ENCODE data around the gene MLANA. TPM values are rescaled to one million over a fixed set of nuclear protein-coding genes. Genes with fewer than 3 reads are reported as not detected.

MLANA gene
- total and polyA plus RNA-seq, 4 donors = 0.25 TPM; not detected in 3

DNA sequence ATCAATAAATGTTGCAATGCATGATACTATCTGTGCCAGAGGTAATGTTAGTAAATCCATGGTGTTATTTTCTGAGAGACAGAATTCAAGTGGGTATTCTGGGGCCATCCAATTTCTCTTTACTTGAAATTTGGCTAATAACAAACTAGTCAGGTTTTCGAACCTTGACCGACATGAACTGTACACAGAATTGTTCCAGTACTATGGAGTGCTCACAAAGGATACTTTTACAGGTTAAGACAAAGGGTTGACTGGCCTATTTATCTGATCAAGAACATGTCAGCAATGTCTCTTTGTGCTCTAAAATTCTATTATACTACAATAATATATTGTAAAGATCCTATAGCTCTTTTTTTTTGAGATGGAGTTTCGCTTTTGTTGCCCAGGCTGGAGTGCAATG is 18.2 kb downstream of the MLANA start:
- DNase-seq = no peak
- no peak overlapping the region for H3K27ac ChIP-seq (ENCODE audit: low read depth in 1 of 2, low read length in 2 of 2)
- no peaks in the 10 kb centered on the region for H3K36me3 ChIP-seq (ENCODE audit: control insufficient read depth in 1 of 2, insufficient read depth in 2 of 2, low read length in 1 of 2)
- intact Hi-C loops (cut with DNase I) = no loop called here
- H3K9me3 ChIP-seq (ENCODE audit: control insufficient read depth, low read length) = no peaks in the 10 kb centered on the region
- H3K4me3 ChIP-seq (ENCODE audit: low read length in 2 of 2) = no peak overlapping the region
- no peak for ATAC-seq (ENCODE audit: low FRiP score)
- WGBS, 2 donors = 96 to 97% methylated on average over 3 of the region's 3 CpGs
- no peaks in the 10 kb centered on the region for H3K27me3 ChIP-seq (ENCODE audit: control insufficient read depth in 1 of 2, insufficient read depth in 2 of 2, low read length in 1 of 2)
- H3K4me1 ChIP-seq (ENCODE audit: control insufficient read depth in 1 of 2, insufficient read depth in 2 of 2, low read length in 2 of 2) = no peaks in the 10 kb centered on the region

DNA sequence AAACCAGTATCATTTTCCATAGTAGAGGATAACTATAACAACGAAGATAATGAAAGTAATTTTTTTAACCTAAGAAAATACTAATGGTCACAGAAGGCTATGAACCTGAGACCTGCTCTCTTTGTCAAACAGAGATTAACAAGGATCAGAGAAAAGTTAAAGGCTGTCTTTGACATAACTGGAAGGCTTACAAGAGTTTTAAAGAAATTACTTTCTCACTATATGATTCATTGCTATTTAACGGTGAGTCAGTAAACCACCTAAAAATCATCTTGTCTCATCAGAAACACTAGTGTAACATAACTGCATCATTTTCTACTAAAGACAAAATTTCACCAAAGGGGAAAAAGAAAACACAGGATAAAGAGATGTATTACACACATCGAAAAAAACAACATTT is 19.3 kb downstream of the MLANA start:
- intact Hi-C loops (cut with DNase I) = no loop called here

DNA sequence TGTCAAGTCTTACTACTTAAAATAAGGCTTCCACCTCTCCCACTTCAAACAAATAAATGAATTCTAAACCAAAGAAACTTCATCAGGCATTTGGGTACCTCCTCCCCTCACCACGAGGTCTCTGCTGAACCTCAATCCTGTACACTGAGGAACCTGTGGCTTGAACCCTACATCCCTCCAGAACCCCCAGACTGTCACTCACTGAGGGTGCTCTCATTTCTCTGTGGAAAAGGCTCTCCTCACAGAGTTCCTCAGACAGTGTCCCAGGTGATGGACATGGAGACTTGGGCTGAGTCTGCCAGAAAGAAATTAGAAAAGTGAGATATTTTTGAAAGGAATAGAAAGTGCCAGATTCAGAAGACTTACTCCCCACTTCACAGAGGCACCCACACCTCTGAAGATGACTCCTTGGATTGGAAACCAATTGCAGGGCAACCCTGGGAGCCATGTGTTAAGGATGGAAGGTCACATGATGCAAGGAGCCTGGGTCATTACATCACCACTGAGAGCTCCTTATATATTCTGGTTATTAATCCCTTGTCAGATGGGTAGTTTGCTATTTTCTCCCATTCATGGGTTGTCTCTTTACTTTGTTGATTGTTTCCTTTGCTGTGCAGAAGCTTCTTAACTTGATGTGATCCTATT is 19.8 kb downstream of the MLANA start:
- intact Hi-C loops (cut with DNase I) = no loop called here
- Histone ChIP-seq H3K36me3 (ENCODE audit: control insufficient read depth in 1 of 2, insufficient read depth in 2 of 2, low read length in 1 of 2) (no peaks in the 10 kb centered on the region), H3K9me3 (ENCODE audit: control insufficient read depth, low read length) (no peaks in the 10 kb centered on the region), H3K4me3 (ENCODE audit: low read length in 2 of 2) (no peak overlapping the region), H3K27me3 (ENCODE audit: control insufficient read depth in 1 of 2, insufficient read depth in 2 of 2, low read length in 1 of 2) (no peaks in the 10 kb centered on the region), H3K4me1 (ENCODE audit: control insufficient read depth in 1 of 2, insufficient read depth in 2 of 2, low read length in 2 of 2) (no peaks in the 10 kb centered on the region), H3K27ac (ENCODE audit: low read depth in 1 of 2, low read length in 2 of 2) (no peak overlapping the region)
- ATAC-seq (ENCODE audit: low FRiP score) (no peak), DNase-seq (no peak)
- WGBS, 2 donors = 86 to 89% methylated on average over 1 of the region's 1 CpG

More for the DNA sequence above, 19.3 kb downstream of the MLANA start:
- H3K27ac ChIP-seq (ENCODE audit: low read depth in 1 of 2, low read length in 2 of 2) = no peak overlapping the region
- H3K27me3 ChIP-seq (ENCODE audit: control insufficient read depth in 1 of 2, insufficient read depth in 2 of 2, low read length in 1 of 2) = no peaks in the 10 kb centered on the region
- WGBS, 2 donors = 87 to 91% methylated on average over 3 of the region's 3 CpGs
- ATAC-seq (ENCODE audit: low FRiP score) (no peak), DNase-seq (no peak)
- no peaks in the 10 kb centered on the region for H3K9me3 ChIP-seq (ENCODE audit: control insufficient read depth, low read length)
- H3K4me3 ChIP-seq (ENCODE audit: low read length in 2 of 2) = no peak overlapping the region
- H3K4me1 ChIP-seq (ENCODE audit: control insufficient read depth in 1 of 2, insufficient read depth in 2 of 2, low read length in 2 of 2) = no peaks in the 10 kb centered on the region
- H3K36me3 ChIP-seq (ENCODE audit: control insufficient read depth in 1 of 2, insufficient read depth in 2 of 2, low read length in 1 of 2) = no peaks in the 10 kb centered on the region

DNA sequence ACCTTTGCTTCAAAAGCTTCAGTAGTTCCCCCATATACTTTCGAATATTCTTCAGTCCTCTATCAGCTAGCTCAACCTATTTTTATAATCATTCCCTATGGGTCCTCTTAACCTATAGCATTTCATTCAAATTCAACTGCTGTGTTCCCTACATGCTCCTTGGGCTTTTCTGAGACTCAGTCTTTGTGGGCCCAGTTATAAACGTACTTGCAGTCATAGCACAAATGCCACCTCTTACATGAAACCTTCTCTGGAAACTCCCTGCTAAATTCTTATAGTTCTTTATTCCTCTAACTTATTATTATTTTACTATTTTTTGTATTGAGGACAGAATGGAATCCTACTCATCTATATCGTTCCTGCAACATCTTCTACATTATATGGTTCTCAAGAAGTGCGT is 24.7 kb downstream of the MLANA start:
- no peak overlapping the region for H3K27ac ChIP-seq (ENCODE audit: low read depth in 1 of 2, low read length in 2 of 2)
- 91 to 92% methylated on average over 4 of the region's 4 CpGs for WGBS, 2 donors
- no peak for ATAC-seq (ENCODE audit: low FRiP score)
- no peak overlapping the region for H3K4me3 ChIP-seq (ENCODE audit: low read length in 2 of 2)
- DNase-seq = no peak
- H3K4me1 ChIP-seq (ENCODE audit: control insufficient read depth in 1 of 2, insufficient read depth in 2 of 2, low read length in 2 of 2) = no peaks in the 10 kb centered on the region
- no peaks in the 10 kb centered on the region for H3K9me3 ChIP-seq (ENCODE audit: control insufficient read depth, low read length)
- H3K27me3 ChIP-seq (ENCODE audit: control insufficient read depth in 1 of 2, insufficient read depth in 2 of 2, low read length in 1 of 2) = no peaks in the 10 kb centered on the region
- H3K36me3 ChIP-seq (ENCODE audit: control insufficient read depth in 1 of 2, insufficient read depth in 2 of 2, low read length in 1 of 2) = no peaks in the 10 kb centered on the region
- intact Hi-C loops (cut with DNase I) = no loop called here

- 96 to 99% methylated on average over 4 of the region's 4 CpGs for WGBS, 2 donors
- no peaks in the 10 kb centered on the region for H3K9me3 ChIP-seq (ENCODE audit: control insufficient read depth, low read length)
- ATAC-seq (ENCODE audit: low FRiP score) (no peak), DNase-seq (no peak)
- H3K36me3 ChIP-seq (ENCODE audit: control insufficient read depth in 1 of 2, insufficient read depth in 2 of 2, low read length in 1 of 2) = peaks cover 0 to 5% of the 10 kb centered on the region in 2 donors
- intact Hi-C loops (cut with DNase I) = no loop called here
- H3K27me3 ChIP-seq (ENCODE audit: control insufficient read depth in 1 of 2, insufficient read depth in 2 of 2, low read length in 1 of 2) = no peaks in the 10 kb centered on the region
- H3K27ac ChIP-seq (ENCODE audit: low read depth in 1 of 2, low read length in 2 of 2) = no peak overlapping the region
- H3K4me1 ChIP-seq (ENCODE audit: control insufficient read depth in 1 of 2, insufficient read depth in 2 of 2, low read length in 2 of 2) = no peaks in the 10 kb centered on the region
- H3K4me3 ChIP-seq (ENCODE audit: low read length in 2 of 2) = no peak overlapping the region
These were observed 26.6 kb downstream of the MLANA start for GRCh38 chr9:5917273-5917672.

GRCh38 chr9:5917888-5918287 is 27.2 kb downstream of the MLANA start:
- no peak overlapping the region for H3K4me3 ChIP-seq (ENCODE audit: low read length in 2 of 2)
- H3K36me3 ChIP-seq (ENCODE audit: control insufficient read depth in 1 of 2, insufficient read depth in 2 of 2, low read length in 1 of 2) = peaks cover 0 to 9% of the 10 kb centered on the region in 2 donors
- intact Hi-C loops (cut with DNase I) = no loop called here
- ATAC-seq (ENCODE audit: low FRiP score) = no peak
- 63 to 64% methylated on average over 3 of the region's 3 CpGs for WGBS, 2 donors
- H3K27ac ChIP-seq (ENCODE audit: low read depth in 1 of 2, low read length in 2 of 2) = no peak overlapping the region
- no peaks in the 10 kb centered on the region for H3K27me3 ChIP-seq (ENCODE audit: control insufficient read depth in 1 of 2, insufficient read depth in 2 of 2, low read length in 1 of 2)
- H3K4me1 ChIP-seq (ENCODE audit: control insufficient read depth in 1 of 2, insufficient read depth in 2 of 2, low read length in 2 of 2) = no peaks in the 10 kb centered on the region
- H3K9me3 ChIP-seq (ENCODE audit: control insufficient read depth, low read length) = no peaks in the 10 kb centered on the region
- DNase-seq = no peak

GRCh38 chr9:5918460-5918859 is 27.8 kb downstream of the MLANA start:
- Histone ChIP-seq H3K27me3 (ENCODE audit: control insufficient read depth in 1 of 2, insufficient read depth in 2 of 2, low read length in 1 of 2) (no peaks in the 10 kb centered on the region), H3K4me1 (ENCODE audit: control insufficient read depth in 1 of 2, insufficient read depth in 2 of 2, low read length in 2 of 2) (no peaks in the 10 kb centered on the region), H3K4me3 (ENCODE audit: low read length in 2 of 2) (no peak overlapping the region), H3K36me3 (ENCODE audit: control insufficient read depth in 1 of 2, insufficient read depth in 2 of 2, low read length in 1 of 2) (peaks cover 0 to 9% of the 10 kb centered on the region in 2 donors), H3K27ac (ENCODE audit: low read depth in 1 of 2, low read length in 2 of 2) (no peak overlapping the region), H3K9me3 (ENCODE audit: control insufficient read depth, low read length) (no peaks in the 10 kb centered on the region)
- ATAC-seq (ENCODE audit: low FRiP score) (no peak), DNase-seq (no peak)
- WGBS, 2 donors = 95 to 98% methylated on average over 3 of the region's 3 CpGs
- intact Hi-C loops (cut with DNase I) = no loop called here

DNA sequence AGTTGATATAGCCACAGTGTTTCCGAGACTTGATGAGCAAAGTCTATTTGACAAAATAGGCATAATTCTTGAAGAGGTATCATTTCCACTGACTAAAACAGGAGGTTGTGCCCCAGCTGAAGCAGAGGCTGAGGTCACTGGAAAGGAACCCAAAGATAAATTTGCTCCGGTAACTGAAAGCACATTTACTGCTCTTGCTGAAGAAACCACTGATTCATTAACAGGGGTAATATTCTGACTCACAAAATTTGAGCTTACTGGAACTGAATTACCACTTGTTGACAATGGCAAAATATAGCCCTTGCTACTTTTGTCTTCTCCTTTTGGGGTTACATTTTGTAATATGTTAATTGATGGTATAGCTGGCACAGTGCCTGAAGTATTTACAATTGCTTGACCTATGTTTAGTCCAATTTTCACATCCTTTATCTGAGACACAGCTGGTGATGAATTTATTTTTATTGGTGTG is 30.2 kb downstream of the MLANA start:
- WGBS, 2 donors = 93 to 98% methylated on average over 2 of the region's 2 CpGs
- no peaks in the 10 kb centered on the region for H3K4me1 ChIP-seq (ENCODE audit: control insufficient read depth in 1 of 2, insufficient read depth in 2 of 2, low read length in 2 of 2)
- DNase-seq = no peak
- H3K4me3 ChIP-seq (ENCODE audit: low read length in 2 of 2) = no peak overlapping the region
- no peak overlapping the region for H3K27ac ChIP-seq (ENCODE audit: low read depth in 1 of 2, low read length in 2 of 2)
- peaks cover 0 to 9% of the 10 kb centered on the region in 2 donors for H3K36me3 ChIP-seq (ENCODE audit: control insufficient read depth in 1 of 2, insufficient read depth in 2 of 2, low read length in 1 of 2)
- H3K27me3 ChIP-seq (ENCODE audit: control insufficient read depth in 1 of 2, insufficient read depth in 2 of 2, low read length in 1 of 2) = no peaks in the 10 kb centered on the region
- ATAC-seq (ENCODE audit: low FRiP score) = no peak
- H3K9me3 ChIP-seq (ENCODE audit: control insufficient read depth, low read length) = no peaks in the 10 kb centered on the region
- intact Hi-C loops (cut with DNase I) = no loop called here

- ATAC-seq (ENCODE audit: low FRiP score) (no peak), DNase-seq (no peak)
- H3K4me3 ChIP-seq (ENCODE audit: low read length in 2 of 2) = no peak overlapping the region
- WGBS, 2 donors = 88 to 91% methylated on average over 2 of the region's 2 CpGs
- H3K27ac ChIP-seq (ENCODE audit: low read depth in 1 of 2, low read length in 2 of 2) = no peak overlapping the region
- H3K36me3 ChIP-seq (ENCODE audit: control insufficient read depth in 1 of 2, insufficient read depth in 2 of 2, low read length in 1 of 2) = peaks cover 0 to 9% of the 10 kb centered on the region in 2 donors
- intact Hi-C loops (cut with DNase I) = no loop called here
- H3K27me3 ChIP-seq (ENCODE audit: control insufficient read depth in 1 of 2, insufficient read depth in 2 of 2, low read length in 1 of 2) = no peaks in the 10 kb centered on the region
- no peaks in the 10 kb centered on the region for H3K9me3 ChIP-seq (ENCODE audit: control insufficient read depth, low read length)
- H3K4me1 ChIP-seq (ENCODE audit: control insufficient read depth in 1 of 2, insufficient read depth in 2 of 2, low read length in 2 of 2) = no peaks in the 10 kb centered on the region
These were observed 31.5 kb downstream of the MLANA start for GRCh38 chr9:5922192-5922591.
